Measurements from ENCODE around the gene TEDC2. TPM values are rescaled to one million over a fixed set of nuclear protein-coding genes. Genes with fewer than 3 reads are reported as not detected.

Gene TEDC2
- total and polyA plus RNA-seq, 9 of the 15 experiments (the other 6 are each of a cell fraction or from before 2014, with no cell fraction given), result 0.75 to 57.0 (median 17.6) TPM

DNA sequence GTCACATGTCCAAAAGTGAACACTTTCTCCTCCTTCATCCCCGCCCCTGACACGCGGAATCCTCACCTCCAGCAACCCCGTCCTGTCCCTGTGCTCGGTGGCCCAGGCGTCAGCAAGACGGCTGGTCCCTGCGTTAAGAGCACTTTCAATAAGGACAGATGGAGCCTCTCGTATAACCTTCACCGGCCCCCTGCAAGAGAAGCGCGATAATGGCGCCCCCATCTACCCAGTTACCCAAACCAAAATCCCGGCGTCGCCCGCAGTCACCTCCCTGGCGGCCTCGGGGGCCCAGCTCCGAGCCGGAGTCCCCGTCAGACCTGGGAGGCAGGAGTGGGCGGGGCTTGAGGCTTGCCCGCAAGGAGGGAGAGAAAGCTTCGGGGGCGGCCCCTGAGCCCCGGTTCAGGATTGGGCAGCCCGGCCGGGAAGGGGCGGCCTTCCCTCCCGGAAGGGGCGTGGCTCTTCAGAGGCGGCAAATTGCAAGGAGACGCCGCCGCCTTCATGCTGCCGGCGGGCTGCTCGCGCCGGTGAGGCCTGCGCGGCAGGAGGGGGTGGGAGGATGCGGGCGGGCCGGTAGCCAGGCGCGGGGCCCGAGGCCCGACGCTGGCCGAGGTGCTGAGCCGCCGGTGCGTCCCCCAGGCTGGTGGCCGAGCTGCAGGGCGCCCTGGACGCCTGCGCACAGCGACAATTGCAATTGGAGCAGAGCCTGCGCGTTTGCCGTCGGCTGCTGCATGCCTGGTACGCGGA is at the start of gene TEDC2 (continued):
- TF ChIP-seq, protein P1, sequence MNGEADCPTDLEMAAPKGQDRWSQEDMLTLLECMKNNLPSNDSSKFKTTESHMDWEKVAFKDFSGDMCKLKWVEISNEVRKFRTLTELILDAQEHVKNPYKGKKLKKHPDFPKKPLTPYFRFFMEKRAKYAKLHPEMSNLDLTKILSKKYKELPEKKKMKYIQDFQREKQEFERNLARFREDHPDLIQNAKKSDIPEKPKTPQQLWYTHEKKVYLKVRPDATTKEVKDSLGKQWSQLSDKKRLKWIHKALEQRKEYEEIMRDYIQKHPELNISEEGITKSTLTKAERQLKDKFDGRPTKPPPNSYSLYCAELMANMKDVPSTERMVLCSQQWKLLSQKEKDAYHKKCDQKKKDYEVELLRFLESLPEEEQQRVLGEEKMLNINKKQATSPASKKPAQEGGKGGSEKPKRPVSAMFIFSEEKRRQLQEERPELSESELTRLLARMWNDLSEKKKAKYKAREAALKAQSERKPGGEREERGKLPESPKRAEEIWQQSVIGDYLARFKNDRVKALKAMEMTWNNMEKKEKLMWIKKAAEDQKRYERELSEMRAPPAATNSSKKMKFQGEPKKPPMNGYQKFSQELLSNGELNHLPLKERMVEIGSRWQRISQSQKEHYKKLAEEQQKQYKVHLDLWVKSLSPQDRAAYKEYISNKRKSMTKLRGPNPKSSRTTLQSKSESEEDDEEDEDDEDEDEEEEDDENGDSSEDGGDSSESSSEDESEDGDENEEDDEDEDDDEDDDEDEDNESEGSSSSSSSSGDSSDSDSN (IDR thresholded peaks at IDR 0.05; ENCODE audit: borderline replicate concordance in 1 of 2, low read depth in 2 of 2, low read length in 2 of 2), result peak in 1 of 2 experiments; percentile 44; a peak in 1 of 4 replicates
- TF ChIP-seq CXXC5 (CRISPR knock-in tag; IDR thresholded peaks at IDR 0.05), result peak; percentile 53
- TF ChIP-seq L3MBTL2 (IDR thresholded peaks at IDR 0.05), result peak; percentile 91
- TF ChIP-seq MYNN (IDR thresholded peaks at IDR 0.05), result peak; percentile 15; the same call in 1 of the 2 replicates
- TF ChIP-seq MYNN (CRISPR knock-in tag; IDR thresholded peaks at IDR 0.05), result no peak
- no peak for TF ChIP-seq ETS2 (tag; IDR thresholded peaks at IDR 0.05; ENCODE audit: borderline replicate concordance, poor library complexity, severe bottlenecking)
- peak; percentile 56 for TF ChIP-seq CTBP1 (IDR thresholded peaks at IDR 0.05; ENCODE audit: borderline replicate concordance)
- no peak for TF ChIP-seq NR1H2 (CRISPR knock-in tag; IDR thresholded peaks at IDR 0.05)
- no peak for TF ChIP-seq ZNF224 (CRISPR knock-in tag; IDR thresholded peaks at IDR 0.05)
- no peak for TF ChIP-seq HOXB6 (CRISPR knock-in tag; IDR thresholded peaks at IDR 0.05; ENCODE audit: borderline replicate concordance)
- peak; percentile 84 for TF ChIP-seq SP1 (CRISPR knock-in tag; IDR thresholded peaks at IDR 0.05)
- TF ChIP-seq, protein P2, sequence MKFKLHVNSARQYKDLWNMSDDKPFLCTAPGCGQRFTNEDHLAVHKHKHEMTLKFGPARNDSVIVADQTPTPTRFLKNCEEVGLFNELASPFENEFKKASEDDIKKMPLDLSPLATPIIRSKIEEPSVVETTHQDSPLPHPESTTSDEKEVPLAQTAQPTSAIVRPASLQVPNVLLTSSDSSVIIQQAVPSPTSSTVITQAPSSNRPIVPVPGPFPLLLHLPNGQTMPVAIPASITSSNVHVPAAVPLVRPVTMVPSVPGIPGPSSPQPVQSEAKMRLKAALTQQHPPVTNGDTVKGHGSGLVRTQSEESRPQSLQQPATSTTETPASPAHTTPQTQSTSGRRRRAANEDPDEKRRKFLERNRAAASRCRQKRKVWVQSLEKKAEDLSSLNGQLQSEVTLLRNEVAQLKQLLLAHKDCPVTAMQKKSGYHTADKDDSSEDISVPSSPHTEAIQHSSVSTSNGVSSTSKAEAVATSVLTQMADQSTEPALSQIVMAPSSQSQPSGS (CRISPR knock-in tag; IDR thresholded peaks at IDR 0.05), result no peak; the same call in 1 of the 2 replicates
- TF ChIP-seq KLF1 (tag; IDR thresholded peaks at IDR 0.05), result no peak
- TF ChIP-seq DACH1 (IDR thresholded peaks at IDR 0.05; ENCODE audit: partially characterized antibody), result no peak
- TF ChIP-seq RBFOX2 (IDR thresholded peaks at IDR 0.05; ENCODE audit: low read depth, low read length), result peak; percentile 79
- peak; percentile 84 to 86 for TF ChIP-seq NRF1 (conservative IDR thresholded peaks at IDR 0.05 in 1 of 2, IDR thresholded peaks at IDR 0.05 in 1 of 2)

Data from K562 (cell line).